HFFc6 (cell line): ENCODE data around the gene NAV2. TPM values are rescaled to one million over a fixed set of nuclear protein-coding genes. Genes with fewer than 3 reads are reported as not detected.

Source experiments
- DNase-seq: peaks from one replicate; pipeline ENCODE4 v3.0.0-alpha.2; 2018
- H3K27ac Mint-ChIP-seq: 2 replicates; pipeline ENCODE4 v1.8.0; 2020; ENCODE audit warnings: mild to moderate bottlenecking, mixed read lengths
- H3K27me3 Mint-ChIP-seq: 2 replicates; pipeline ENCODE4 v1.8.0; 2021; ENCODE audit warnings: mild to moderate bottlenecking, moderate library complexity, mixed read lengths; ENCODE audit not compliant: insufficient read depth
- H3K36me3 Mint-ChIP-seq: 2 replicates; pipeline ENCODE4 v1.8.0; 2021; ENCODE audit warnings: low read depth, mixed read lengths
- H3K4me1 Mint-ChIP-seq: 2 replicates; pipeline ENCODE4 v1.8.0; 2020; ENCODE audit warnings: low read depth, mixed read lengths
- H3K4me3 Mint-ChIP-seq: 2 replicates; pipeline ENCODE4 v1.8.0; 2020; ENCODE audit warnings: mild to moderate bottlenecking, moderate library complexity, mixed read lengths
- H3K9me3 Mint-ChIP-seq: 2 replicates; pipeline ENCODE4 v1.8.0; 2020; ENCODE audit warnings: mild to moderate bottlenecking, mixed read lengths
- total RNA-seq, 6 experiments: library from RNA; stranded (reverse); fragmentation: NEBNext Ultra II Directional; extraction: Animal tissue kit (Norgen Biotek cat#: 25700); gene quantifications; 2 replicates in 1 of 6; 3 replicates in 5 of 6; pipeline ENCODE4 v1.2.3, GENCODE V29; 2021
- TF ChIP-seq, protein P1 (sequence below): fragments of 200-600 bp; sonication (generic); IDR thresholded peaks from 2 replicates; pipeline ENCODE4 v1.5.0; 2021; ENCODE audit warnings: antibody characterized with exemption, mild to moderate bottlenecking

NAV2 gene
- total RNA-seq, 6 experiments from 2014 or later, result 12.4 to 34.9 (median 31.8) TPM

DNA sequence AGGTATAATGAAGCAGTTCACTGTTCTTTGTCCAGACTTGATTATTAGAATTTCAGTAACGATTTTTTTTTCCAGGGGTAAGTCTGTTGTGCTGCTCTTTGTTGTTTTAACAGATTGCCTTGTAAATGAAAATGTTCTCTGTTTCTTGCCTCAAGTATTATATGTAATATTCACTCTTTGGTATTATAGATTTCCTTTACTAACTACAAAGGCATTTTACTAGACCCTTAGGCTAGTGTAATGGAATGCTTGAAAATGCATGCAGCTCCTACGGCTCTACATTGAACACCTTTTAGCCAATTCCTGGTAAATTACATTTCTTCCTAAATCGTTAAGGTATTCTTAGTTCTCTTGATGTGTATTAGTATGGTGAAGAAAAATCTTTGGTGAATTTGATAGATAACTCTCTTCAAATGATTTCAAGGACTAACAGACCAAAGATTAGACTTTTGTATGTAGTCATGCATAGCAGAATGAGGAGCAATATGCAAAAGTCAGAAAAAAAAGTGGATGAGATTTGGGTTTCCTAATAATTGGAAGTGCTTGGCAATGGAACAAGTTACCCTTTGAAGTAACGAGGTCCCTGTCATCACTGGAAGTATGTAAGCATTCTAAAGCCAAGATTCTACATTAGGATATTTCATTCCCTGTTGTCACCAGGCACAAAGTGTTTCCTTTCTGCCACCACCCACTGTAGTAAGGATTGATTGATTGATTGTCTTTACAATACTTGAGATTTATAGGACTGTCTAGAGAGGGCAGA, 334.6 kb downstream of the NAV2 start:
- no peak overlapping the region for H3K4me3 Mint-ChIP-seq
- no peaks in the 10 kb centered on the region for H3K9me3 Mint-ChIP-seq
- H3K27ac Mint-ChIP-seq, result peak overlapping the region; percentile 54
- H3K4me1 Mint-ChIP-seq, result peaks cover 57% of the 10 kb centered on the region
- TF ChIP-seq, protein P1, sequence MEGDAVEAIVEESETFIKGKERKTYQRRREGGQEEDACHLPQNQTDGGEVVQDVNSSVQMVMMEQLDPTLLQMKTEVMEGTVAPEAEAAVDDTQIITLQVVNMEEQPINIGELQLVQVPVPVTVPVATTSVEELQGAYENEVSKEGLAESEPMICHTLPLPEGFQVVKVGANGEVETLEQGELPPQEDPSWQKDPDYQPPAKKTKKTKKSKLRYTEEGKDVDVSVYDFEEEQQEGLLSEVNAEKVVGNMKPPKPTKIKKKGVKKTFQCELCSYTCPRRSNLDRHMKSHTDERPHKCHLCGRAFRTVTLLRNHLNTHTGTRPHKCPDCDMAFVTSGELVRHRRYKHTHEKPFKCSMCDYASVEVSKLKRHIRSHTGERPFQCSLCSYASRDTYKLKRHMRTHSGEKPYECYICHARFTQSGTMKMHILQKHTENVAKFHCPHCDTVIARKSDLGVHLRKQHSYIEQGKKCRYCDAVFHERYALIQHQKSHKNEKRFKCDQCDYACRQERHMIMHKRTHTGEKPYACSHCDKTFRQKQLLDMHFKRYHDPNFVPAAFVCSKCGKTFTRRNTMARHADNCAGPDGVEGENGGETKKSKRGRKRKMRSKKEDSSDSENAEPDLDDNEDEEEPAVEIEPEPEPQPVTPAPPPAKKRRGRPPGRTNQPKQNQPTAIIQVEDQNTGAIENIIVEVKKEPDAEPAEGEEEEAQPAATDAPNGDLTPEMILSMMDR, result no peak
- no peaks in the 10 kb centered on the region; the same call in 1 of the 2 replicates for H3K27me3 Mint-ChIP-seq
- no peak for DNase-seq
- peaks cover 42% of the 10 kb centered on the region for H3K36me3 Mint-ChIP-seq

DNA sequence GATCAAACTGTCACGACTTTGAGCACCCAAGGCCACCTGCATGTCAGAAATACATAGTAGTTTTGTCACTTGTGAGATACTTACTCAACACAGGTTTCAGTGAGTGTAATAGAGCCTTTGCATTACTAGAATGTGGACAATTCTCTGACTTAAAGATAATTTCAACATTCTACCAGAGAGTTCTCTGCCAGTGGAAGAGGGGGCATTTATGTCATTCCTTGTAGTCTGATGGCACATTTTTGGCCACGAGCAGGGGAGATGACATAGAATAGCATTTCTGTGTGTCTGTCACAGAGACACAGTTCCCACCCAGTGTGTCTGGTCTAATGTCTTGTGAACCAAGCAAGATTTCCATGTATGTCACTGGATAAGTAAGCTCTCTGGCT, 335.1 kb downstream of the NAV2 start:
- TF ChIP-seq, protein P1, result no peak
- H3K36me3 Mint-ChIP-seq, result peaks cover 37% of the 10 kb centered on the region; the same call in 1 of the 2 replicates

DNA sequence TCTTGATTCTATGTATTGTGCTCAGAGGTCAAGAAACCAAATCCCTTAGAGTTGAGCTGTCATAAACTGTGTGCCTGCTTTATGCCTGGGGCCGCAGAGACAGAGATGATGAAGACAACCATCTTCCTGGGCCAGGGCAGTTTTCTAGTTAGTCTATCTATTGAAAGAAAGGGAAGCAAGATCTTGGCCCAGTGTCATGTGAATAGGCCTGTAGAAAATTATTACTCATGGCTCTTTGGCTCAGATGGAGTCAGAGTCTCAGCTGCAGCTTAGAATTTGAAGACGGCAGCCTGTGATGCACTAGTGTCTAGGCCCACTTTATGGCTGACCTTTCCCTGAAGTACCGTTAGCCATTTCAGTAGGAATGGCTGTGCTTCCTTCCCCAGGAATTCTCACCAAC, 335.6 kb downstream of the NAV2 start:
- Mint-ChIP-seq H3K27ac (peak overlapping the region; percentile 54), H3K36me3 (peaks cover 39% of the 10 kb centered on the region; the same call in 1 of the 2 replicates), H3K27me3 (no peaks in the 10 kb centered on the region; the same call in 1 of the 2 replicates), H3K4me1 (peaks cover 52% of the 10 kb centered on the region), H3K4me3 (no peak overlapping the region), H3K9me3 (no peaks in the 10 kb centered on the region)
- DNase-seq, result peak; percentile 35
- TF ChIP-seq, protein P1, result no peak

More for the DNA sequence above, 335.1 kb downstream of the NAV2 start:
- Mint-ChIP-seq H3K27ac (peak overlapping the region; percentile 54), H3K27me3 (no peaks in the 10 kb centered on the region; the same call in 1 of the 2 replicates), H3K4me1 (peaks cover 52% of the 10 kb centered on the region), H3K9me3 (no peaks in the 10 kb centered on the region), H3K4me3 (no peak overlapping the region)
- DNase-seq, result no peak

DNA sequence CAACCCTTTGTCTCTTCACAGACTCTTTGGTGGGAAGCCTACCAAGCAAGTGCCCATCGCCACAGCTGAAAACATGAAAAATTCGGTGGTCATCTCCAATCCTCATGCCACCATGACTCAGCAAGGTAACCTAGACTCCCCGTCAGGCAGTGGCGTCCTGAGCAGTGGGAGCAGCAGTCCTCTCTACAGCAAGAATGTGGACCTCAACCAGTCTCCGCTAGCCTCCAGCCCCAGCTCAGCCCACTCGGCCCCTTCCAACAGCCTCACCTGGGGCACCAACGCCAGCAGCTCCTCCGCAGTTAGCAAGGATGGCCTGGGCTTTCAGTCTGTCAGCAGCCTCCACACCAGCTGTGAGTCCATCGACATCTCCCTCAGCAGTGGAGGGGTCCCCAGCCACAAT, 336.1 kb downstream of the NAV2 start:
- Mint-ChIP-seq H3K4me3 (no peak overlapping the region), H3K4me1 (peaks cover 52% of the 10 kb centered on the region), H3K9me3 (no peaks in the 10 kb centered on the region), H3K27me3 (no peaks in the 10 kb centered on the region; the same call in 1 of the 2 replicates), H3K36me3 (peaks cover 43% of the 10 kb centered on the region), H3K27ac (peak overlapping the region; percentile 54)
- TF ChIP-seq, protein P1, result no peak
- DNase-seq, result no peak

DNA sequence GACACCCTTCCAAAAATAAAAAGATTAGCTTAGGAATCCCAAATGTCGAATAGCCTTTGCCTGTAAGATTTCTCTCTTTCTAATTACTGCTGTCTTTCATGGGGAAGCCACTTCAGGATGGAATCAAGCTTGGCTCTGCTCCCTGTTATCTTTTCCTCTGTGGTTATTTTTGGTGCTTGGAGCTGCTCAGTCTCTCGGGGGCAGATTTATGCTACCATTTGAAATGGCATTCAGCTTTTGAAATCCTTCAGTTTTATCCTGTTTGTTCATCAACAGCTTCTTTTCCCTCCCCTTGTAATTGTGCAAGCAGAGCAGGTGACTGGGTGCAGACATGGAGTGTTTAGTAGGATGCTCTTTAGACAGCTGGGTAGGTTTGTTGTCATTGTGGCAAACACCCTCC, 336.6 kb downstream of the NAV2 start:
- no peak overlapping the region for H3K27ac Mint-ChIP-seq
- peaks cover 52% of the 10 kb centered on the region for H3K4me1 Mint-ChIP-seq
- no peak overlapping the region for H3K4me3 Mint-ChIP-seq
- DNase-seq, result no peak
- H3K27me3 Mint-ChIP-seq, result no peaks in the 10 kb centered on the region; the same call in 1 of the 2 replicates
- TF ChIP-seq, protein P1, result no peak
- H3K36me3 Mint-ChIP-seq, result peaks cover 47% of the 10 kb centered on the region
- H3K9me3 Mint-ChIP-seq, result no peaks in the 10 kb centered on the region
